Cerebellar nuclear complex (tissue), 1 donor: ENCODE measurements around the gene ABHD1.
"Not testable (repeated sequence)": the region's sequence is repeated elsewhere in the genome, so short reads cannot be mapped to it uniquely, and the experiment has no call there.

Experiments used
- DNase-seq, 2 experiments: peaks; one replicate each; lab custom pipeline; 2025; lab: John Stamatoyannopoulos, UW

The ABHD1 gene

GRCh38 chr2:27164960-27165763, 41.5 kb downstream of the ABHD1 start:
- no peak for DNase-seq

- DNase-seq: no peak
Observed at GRCh38 chr2:27170581-27171337, 47.1 kb downstream of the ABHD1 start.

GRCh38 chr2:27171351-27171848, 47.8 kb downstream of the ABHD1 start:
- DNase-seq: no peak

- DNase-seq: no peak
Observed at GRCh38 chr2:27174638-27175037, 51.0 kb downstream of the ABHD1 start.

DNA sequence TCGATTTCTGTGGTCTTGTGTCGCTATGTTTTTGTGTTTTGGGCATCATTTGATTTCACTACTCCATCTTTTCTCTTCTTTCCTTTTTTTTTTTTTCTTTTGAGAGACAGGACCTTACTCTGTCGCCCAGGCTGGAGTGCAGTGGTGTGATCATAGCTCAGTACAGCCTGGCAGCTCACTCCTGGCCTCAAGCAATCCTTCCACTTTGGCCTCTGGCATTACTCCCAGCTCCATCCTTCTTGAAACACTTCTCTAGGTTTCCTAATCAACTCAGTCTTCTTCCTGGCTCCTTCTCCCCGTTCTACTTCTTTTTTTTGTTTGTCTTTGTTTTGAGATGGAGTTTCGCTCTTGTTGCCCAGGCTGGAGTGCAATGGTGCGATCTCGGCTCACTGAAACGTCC, 51.7 kb downstream of the ABHD1 start:
- no peak for DNase-seq

- not testable (repeated sequence) for DNase-seq
Observed at GRCh38 chr2:27175781-27176180, 52.2 kb downstream of the ABHD1 start.

- no peak for DNase-seq
Observed at GRCh38 chr2:27177441-27178351, 54.1 kb downstream of the ABHD1 start.

DNA sequence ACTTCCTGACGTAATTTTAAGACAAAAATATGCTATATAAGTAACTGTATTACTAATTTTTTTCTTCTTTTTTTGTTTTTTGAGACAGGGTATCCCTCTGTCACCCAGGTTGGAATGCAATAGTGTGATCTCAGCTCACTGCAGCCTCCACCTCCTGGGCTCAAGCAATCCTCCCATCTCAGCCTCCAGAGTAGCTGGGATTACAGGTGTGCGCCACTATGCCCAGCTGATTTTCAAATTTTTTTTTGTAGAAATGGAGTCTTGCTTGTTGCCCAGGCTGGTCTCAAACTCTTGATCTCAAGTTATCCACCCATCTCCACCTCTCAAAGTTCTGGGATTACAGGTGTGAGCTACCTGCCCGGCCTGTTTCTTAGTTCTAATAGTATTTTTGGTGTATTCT, 54.9 kb downstream of the ABHD1 start:
- no peak for DNase-seq

- no peak for DNase-seq
Observed at GRCh38 chr2:27179344-27180000, 55.9 kb downstream of the ABHD1 start.
